HG03354 (cell line): Measurements from ENCODE around the gene GKAP1.
A peak's percentile ranks its signal among the peaks of the same experiment; 100 is the strongest.
"Not testable (repeated sequence)": the region's sequence is repeated elsewhere in the genome, so short reads cannot be mapped to it uniquely, and the experiment has no call there.

Experiments
- ATAC-seq: cut with Tn5 transposase; IDR thresholded peaks from one replicate; pipeline ENCODE4 v1.9.1; 2021; ENCODE audit warnings: mild to moderate bottlenecking; ENCODE audit not compliant: unreplicated experiment, poor library complexity, severe bottlenecking

Gene GKAP1

GRCh38 chr9:83817356-83818278 is at the start of gene GKAP1:
GKAP1 (minus strand) TSS chr9:83817769; CDS start chr9:83806517, 11,252 bp downstream.
- ATAC-seq, result peak; percentile 83

- ATAC-seq, result not testable (repeated sequence)
These were observed 32.3 kb upstream of the GKAP1 start for GRCh38 chr9:83849895-83850294.

GRCh38 chr9:83837070-83837643 is 19.6 kb upstream of the GKAP1 start:
- ATAC-seq, result not testable (repeated sequence)

- not testable (repeated sequence) for ATAC-seq
These were observed 13.0 kb upstream of the GKAP1 start for GRCh38 chr9:83830426-83831071.

GRCh38 chr9:83824986-83825623 is 7.5 kb upstream of the GKAP1 start:
- ATAC-seq, result not testable (repeated sequence)

- peak; percentile 25 for ATAC-seq
These were observed 586 bp downstream of the GKAP1 start for GRCh38 chr9:83817011-83817355.

- not testable (repeated sequence) for ATAC-seq
These were observed 2.4 kb downstream of the GKAP1 start for GRCh38 chr9:83815120-83815519.

- ATAC-seq, result not testable (repeated sequence)
These were observed 8.4 kb downstream of the GKAP1 start for GRCh38 chr9:83809213-83809612.

- ATAC-seq, result not testable (repeated sequence)
These were observed 13.1 kb downstream of the GKAP1 start for GRCh38 chr9:83804454-83804853.

- not testable (repeated sequence) for ATAC-seq
These were observed 13.6 kb downstream of the GKAP1 start for GRCh38 chr9:83803941-83804340.

GRCh38 chr9:83800236-83801033 is 17.1 kb downstream of the GKAP1 start:
- ATAC-seq, result no peak

GRCh38 chr9:83794051-83794450 is 23.5 kb downstream of the GKAP1 start:
- peak; percentile 45 for ATAC-seq

GRCh38 chr9:83792746-83793145 is 24.8 kb downstream of the GKAP1 start:
- ATAC-seq, result no peak

- no peak for ATAC-seq
These were observed 39.4 kb downstream of the GKAP1 start for GRCh38 chr9:83778164-83778563.

- ATAC-seq, result no peak
These were observed 41.6 kb downstream of the GKAP1 start for GRCh38 chr9:83775932-83776331.

- no peak for ATAC-seq
These were observed 44.7 kb downstream of the GKAP1 start for GRCh38 chr9:83772860-83773259.

- no peak for ATAC-seq
These were observed 52.2 kb downstream of the GKAP1 start for GRCh38 chr9:83765376-83765775.

- ATAC-seq, result peak; percentile 76
These were observed 63.1 kb downstream of the GKAP1 start for GRCh38 chr9:83754383-83754977.

GRCh38 chr9:83749706-83750105 is 67.9 kb downstream of the GKAP1 start:
- no peak for ATAC-seq
